H9 (cell line): ENCODE results near the gene PYGO2. TPM values are rescaled to one million over a fixed set of nuclear protein-coding genes. Genes with fewer than 3 reads are reported as not detected.
A peak's percentile ranks its signal among the peaks of the same experiment; 100 is the strongest.

Experiments used
- DNase-seq: peaks from one replicate; pipeline ENCODE4 v3.0.0-alpha.2; 2017
- H2AFZ ChIP-seq: one replicate; pipeline ENCODE4 v1.6.1; 2013; ENCODE audit warnings: mild to moderate bottlenecking, low read length, control low read depth, moderate library complexity
- H2AK5ac ChIP-seq: 2 replicates; pipeline ENCODE4 v1.6.1; 2013; ENCODE audit warnings: low read length, control low read depth, mixed read lengths; ENCODE audit not compliant: insufficient read length
- H2BK120ac ChIP-seq: one replicate; pipeline ENCODE4 v1.6.1; 2013; ENCODE audit warnings: low read depth, mild to moderate bottlenecking, low read length, control low read depth, inconsistent platforms; ENCODE audit not compliant: poor library complexity, severe bottlenecking
- H2BK12ac ChIP-seq: 2 replicates; pipeline ENCODE4 v1.6.1; 2013; ENCODE audit warnings: low read length, control low read depth, mixed read lengths, low read depth; ENCODE audit not compliant: insufficient read length
- H2BK15ac ChIP-seq: 2 replicates; pipeline ENCODE4 v1.6.1; 2013; ENCODE audit warnings: low read depth, low read length, control low read depth
- H2BK20ac ChIP-seq: one replicate; pipeline ENCODE4 v1.6.1; 2013; ENCODE audit warnings: low read depth, mild to moderate bottlenecking, low read length, control low read depth, inconsistent platforms; ENCODE audit not compliant: poor library complexity, severe bottlenecking
- H2BK5ac ChIP-seq: 2 replicates; pipeline ENCODE4 v1.6.1; 2013; ENCODE audit warnings: low read length, control low read depth, mixed read lengths; ENCODE audit not compliant: insufficient read length
- H3K14ac ChIP-seq: 2 replicates; pipeline ENCODE4 v1.6.1; 2013; ENCODE audit warnings: low read length, control low read depth; ENCODE audit not compliant: insufficient read depth
- H3K18ac ChIP-seq: 2 replicates; pipeline ENCODE4 v1.6.1; 2013; ENCODE audit warnings: low read depth, mild to moderate bottlenecking, mixed read lengths, low read length, control low read depth; ENCODE audit not compliant: insufficient read length
- H3K23ac ChIP-seq: 2 replicates; pipeline ENCODE4 v1.6.1; 2013; ENCODE audit warnings: low read length, control low read depth, mixed read lengths, low read depth; ENCODE audit not compliant: insufficient read length
- H3K23me2 ChIP-seq: 2 replicates; pipeline ENCODE4 v1.6.1; 2013; ENCODE audit warnings: low read depth, mild to moderate bottlenecking, mixed read lengths, low read length, control low read depth; ENCODE audit not compliant: insufficient read length, poor library complexity, severe bottlenecking
- H3K27ac ChIP-seq: 2 replicates; pipeline ENCODE4 v1.5.1; 2013; ENCODE audit warnings: low read length, control low read depth, mixed read lengths, low read depth; ENCODE audit not compliant: insufficient read length
- H3K27me3 ChIP-seq: 2 replicates; pipeline ENCODE4 v1.6.1; 2013; ENCODE audit warnings: low read length, control low read depth, inconsistent platforms; ENCODE audit not compliant: insufficient read depth
- H3K4ac ChIP-seq: 2 replicates; pipeline ENCODE4 v1.6.1; 2013; ENCODE audit warnings: low read depth, mild to moderate bottlenecking, control low read depth, inconsistent platforms, low read length, moderate library complexity
- H3K4me1 ChIP-seq: 2 replicates; pipeline ENCODE4 v1.6.1; 2013; ENCODE audit warnings: low read length, control low read depth, inconsistent platforms; ENCODE audit not compliant: insufficient read depth
- H3K4me2 ChIP-seq: 2 replicates; pipeline ENCODE4 v1.6.1; 2013; ENCODE audit warnings: low read length, control low read depth, mixed read lengths; ENCODE audit not compliant: insufficient read length, insufficient read depth
- H3K56ac ChIP-seq: 2 replicates; pipeline ENCODE4 v1.6.1; 2013; ENCODE audit warnings: low read depth, mild to moderate bottlenecking, mixed read lengths, low read length, control low read depth; ENCODE audit not compliant: insufficient read length
- H3K79me1 ChIP-seq: 2 replicates; pipeline ENCODE4 v1.6.1; 2013; ENCODE audit warnings: low read depth, mild to moderate bottlenecking, moderate library complexity, low read length, control low read depth, inconsistent platforms; ENCODE audit not compliant: insufficient read depth, poor library complexity, severe bottlenecking
- H3K79me2 ChIP-seq: 2 replicates; pipeline ENCODE4 v1.6.1; 2013; ENCODE audit warnings: low read length, control low read depth, inconsistent platforms; ENCODE audit not compliant: insufficient read depth
- H3K9ac ChIP-seq: 2 replicates; pipeline ENCODE4 v1.6.1; 2013; ENCODE audit warnings: low read length, control low read depth, mixed read lengths; ENCODE audit not compliant: insufficient read length; ENCODE audit errors: extremely low read depth
- H3K9me3 ChIP-seq: one replicate; pipeline ENCODE4 v1.6.1; 2013; ENCODE audit warnings: low read depth, low read length, inconsistent platforms; ENCODE audit not compliant: control insufficient read depth
- H3T11ph ChIP-seq: one replicate; pipeline ENCODE4 v1.6.1; 2013; ENCODE audit warnings: mild to moderate bottlenecking, low read length, control low read depth, inconsistent platforms
- H4K20me1 ChIP-seq: one replicate; pipeline ENCODE4 v1.6.1; 2013; ENCODE audit not compliant: control insufficient read depth, insufficient read length, insufficient read depth
- H4K5ac ChIP-seq: 2 replicates; pipeline ENCODE4 v1.6.1; 2013; ENCODE audit warnings: low read depth, mild to moderate bottlenecking, mixed read lengths, low read length, control low read depth; ENCODE audit not compliant: insufficient read length
- H4K8ac ChIP-seq: replicated peaks from 2 replicates; pipeline ENCODE4 v1.6.1; 2013; ENCODE audit warnings: low read length, control low read depth, mixed read lengths, low read depth; ENCODE audit not compliant: insufficient read length
- H4K91ac ChIP-seq: 2 replicates; pipeline ENCODE4 v1.6.1; 2013; ENCODE audit warnings: low read depth, mild to moderate bottlenecking, moderate library complexity, mixed read lengths, low read length, control low read depth; ENCODE audit not compliant: insufficient read length
- H3K27ac Mint-ChIP-seq, 3 experiments: 2 replicates in 2 of 3; 3 replicates in 1 of 3; pipeline ENCODE4 v1.8.0; 2020 to 2021; ENCODE audit warnings: mixed read lengths in 3 of 3, mild to moderate bottlenecking in 1 of 3, moderate library complexity in 1 of 3
- H3K27me3 Mint-ChIP-seq: 2 replicates; pipeline ENCODE4 v1.8.0; 2021; ENCODE audit warnings: low read depth, mild to moderate bottlenecking, moderate library complexity, mixed read lengths
- H3K36me3 Mint-ChIP-seq, 3 experiments: 2 replicates in 2 of 3; 3 replicates in 1 of 3; pipeline ENCODE4 v1.8.0; 2020 to 2021; ENCODE audit warnings: low read depth in 3 of 3, mixed read lengths in 3 of 3; ENCODE audit not compliant: insufficient read depth in 1 of 3
- H3K4me1 Mint-ChIP-seq, 2 experiments: 2 replicates each; pipeline ENCODE4 v1.8.0; 2020; ENCODE audit warnings: mixed read lengths in 2 of 2
- H3K4me3 Mint-ChIP-seq, 2 experiments: 2 replicates in 1 of 2; 3 replicates in 1 of 2; pipeline ENCODE4 v1.8.0; 2020 to 2021; ENCODE audit warnings: mild to moderate bottlenecking in 2 of 2, mixed read lengths in 2 of 2, moderate library complexity in 1 of 2
- H3K9me3 Mint-ChIP-seq, 2 experiments: 2 replicates in 1 of 2; 3 replicates in 1 of 2; pipeline ENCODE4 v1.8.0; 2020; ENCODE audit warnings: mild to moderate bottlenecking in 2 of 2, mixed read lengths in 2 of 2, moderate library complexity in 1 of 2
- WGBS: extraction: QIAGEN DNeasy Blood & Tissue Kit; methylation state at CpG from one replicate; pipeline ENCODE4 v1.1.7; 2013; ENCODE audit warnings: missing lambda C conversion rate, low lambda C conversion rate, mixed read lengths; ENCODE audit not compliant: insufficient read length; ENCODE audit errors: extremely low coverage; 5-methylcytosine and 5-hydroxymethylcytosine counted together
- total RNA-seq: library from RNA; stranded (reverse); gene quantifications from 2 replicates; pipeline ENCODE4 v1.2.1, GENCODE V29; 2021
- TF ChIP-seq, protein P1 (sequence below): fragments of 200-600 bp; sonication (generic); conservative IDR thresholded peaks from 3 replicates; pipeline ENCODE4 v1.8.0; 2021; ENCODE audit warnings: antibody characterized with exemption, mild to moderate bottlenecking

The PYGO2 gene
- total RNA-seq, 1 experiment from 2014 or later, result 38.7 TPM

DNA sequence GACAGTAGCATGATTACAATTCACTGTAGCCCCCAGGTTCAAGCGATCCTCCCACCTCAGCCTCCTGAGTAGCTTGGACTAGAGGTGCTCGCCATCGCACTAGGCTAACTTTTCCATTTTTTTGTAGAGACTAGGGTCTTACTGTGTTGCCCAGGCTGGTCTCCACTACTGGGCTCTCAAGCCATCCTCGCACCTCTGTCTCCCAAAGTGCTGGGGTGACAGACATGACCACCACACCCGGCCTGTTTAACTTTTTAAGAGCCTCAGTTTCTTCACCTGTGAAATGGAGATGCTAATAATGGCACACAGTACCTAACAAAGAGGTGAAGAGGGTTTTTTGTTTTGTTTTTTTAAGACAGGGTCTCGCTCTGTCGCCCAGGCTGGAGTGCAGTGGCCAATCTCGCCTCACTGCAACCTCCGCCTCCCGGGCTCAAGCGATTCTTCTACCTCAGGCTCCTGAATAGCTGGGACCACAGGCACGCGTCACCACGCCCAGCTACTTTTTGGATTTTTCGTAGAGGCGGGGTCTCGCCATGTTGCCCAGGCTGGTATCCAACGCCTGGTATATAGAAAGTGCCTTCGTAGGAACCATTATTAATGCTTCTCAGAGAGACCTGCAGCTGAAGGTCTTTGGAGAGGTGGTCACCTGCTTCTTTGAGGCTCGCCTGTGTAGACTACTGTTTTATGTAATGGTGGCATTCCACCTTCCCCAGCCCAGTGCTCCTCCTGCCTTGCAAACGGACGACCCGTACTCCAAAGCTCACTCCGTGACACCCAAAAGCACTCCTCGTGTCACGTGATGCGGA, 25.6 kb downstream of the PYGO2 start:
- H3K36me3 Mint-ChIP-seq, result no peaks in the 10 kb centered on the region; a peak in 2 of 7 replicates
- H3K27me3 Mint-ChIP-seq, result no peaks in the 10 kb centered on the region; the same call in 1 of the 2 replicates
- H3K27ac ChIP-seq, result peak overlapping the region; percentile 74
- peaks cover 25 to 28% of the 10 kb centered on the region in 2 experiments for H3K4me1 Mint-ChIP-seq
- no peak overlapping the region for H2BK5ac ChIP-seq
- peak overlapping the region; percentile 100 for H3K18ac ChIP-seq
- peak overlapping the region; percentile 99 to 100 (median 99) for H3K27ac Mint-ChIP-seq
- no peaks in the 10 kb centered on the region for H3K79me2 ChIP-seq
- no peak overlapping the region for H2BK20ac ChIP-seq
- no peak overlapping the region for H3T11ph ChIP-seq
- H3K9me3 Mint-ChIP-seq, result no peaks in the 10 kb centered on the region; a peak in 2 of 5 replicates
- TF ChIP-seq, protein P1, sequence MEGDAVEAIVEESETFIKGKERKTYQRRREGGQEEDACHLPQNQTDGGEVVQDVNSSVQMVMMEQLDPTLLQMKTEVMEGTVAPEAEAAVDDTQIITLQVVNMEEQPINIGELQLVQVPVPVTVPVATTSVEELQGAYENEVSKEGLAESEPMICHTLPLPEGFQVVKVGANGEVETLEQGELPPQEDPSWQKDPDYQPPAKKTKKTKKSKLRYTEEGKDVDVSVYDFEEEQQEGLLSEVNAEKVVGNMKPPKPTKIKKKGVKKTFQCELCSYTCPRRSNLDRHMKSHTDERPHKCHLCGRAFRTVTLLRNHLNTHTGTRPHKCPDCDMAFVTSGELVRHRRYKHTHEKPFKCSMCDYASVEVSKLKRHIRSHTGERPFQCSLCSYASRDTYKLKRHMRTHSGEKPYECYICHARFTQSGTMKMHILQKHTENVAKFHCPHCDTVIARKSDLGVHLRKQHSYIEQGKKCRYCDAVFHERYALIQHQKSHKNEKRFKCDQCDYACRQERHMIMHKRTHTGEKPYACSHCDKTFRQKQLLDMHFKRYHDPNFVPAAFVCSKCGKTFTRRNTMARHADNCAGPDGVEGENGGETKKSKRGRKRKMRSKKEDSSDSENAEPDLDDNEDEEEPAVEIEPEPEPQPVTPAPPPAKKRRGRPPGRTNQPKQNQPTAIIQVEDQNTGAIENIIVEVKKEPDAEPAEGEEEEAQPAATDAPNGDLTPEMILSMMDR, result no peak
- peaks cover 11% of the 10 kb centered on the region for H3K23me2 ChIP-seq
- no peak overlapping the region for H3K4ac ChIP-seq
- peak overlapping the region; percentile 96 for H3K9ac ChIP-seq
- peak overlapping the region; percentile 81 to 93 for H3K4me3 Mint-ChIP-seq
- H4K91ac ChIP-seq, result no peak overlapping the region
- H2BK12ac ChIP-seq, result no peak overlapping the region
- no peak overlapping the region for H2BK120ac ChIP-seq
- H3K4me1 ChIP-seq, result no peaks in the 10 kb centered on the region; the same call in 1 of the 2 replicates
- H4K5ac ChIP-seq, result peak overlapping the region; percentile 84
- H2AK5ac ChIP-seq, result no peak overlapping the region
- peak overlapping the region; percentile 99 for H3K14ac ChIP-seq
- H2BK15ac ChIP-seq, result no peak overlapping the region
- no peak overlapping the region for H3K56ac ChIP-seq
- peak overlapping the region; percentile 22 for H4K8ac ChIP-seq
- H3K23ac ChIP-seq, result no peak overlapping the region
- no peaks in the 10 kb centered on the region for H4K20me1 ChIP-seq
- peak overlapping the region; percentile 93 for H3K4me2 ChIP-seq
- no peaks in the 10 kb centered on the region for H3K79me1 ChIP-seq
- no CpG with 5 or more reads among the region's 27 CpGs for WGBS
- DNase-seq, result no peak
- no peaks in the 10 kb centered on the region for H3K27me3 ChIP-seq
- no peaks in the 10 kb centered on the region for H3K9me3 ChIP-seq
- H2AFZ ChIP-seq, result no peak overlapping the region
